GM19452 (cell line): ENCODE measurements around the gene ABCA5.

ENCODE experiments used
- ATAC-seq: cut with Tn5 transposase; IDR thresholded peaks from one replicate; pipeline ENCODE4 v1.9.1; 2021; ENCODE audit not compliant: unreplicated experiment

ABCA5 gene

GRCh38 chr17:69269131-69269998, 57.6 kb downstream of the ABCA5 start:
- no peak for ATAC-seq

GRCh38 chr17:69268543-69269014, 58.4 kb downstream of the ABCA5 start:
- ATAC-seq, result no peak

GRCh38 chr17:69267219-69267618, 59.7 kb downstream of the ABCA5 start:
- ATAC-seq, result no peak

- no peak for ATAC-seq
Observed at GRCh38 chr17:69265873-69266272, 61.1 kb downstream of the ABCA5 start.

- ATAC-seq, result no peak
Observed at GRCh38 chr17:69254187-69254586, 72.7 kb downstream of the ABCA5 start.

- ATAC-seq, result no peak
Observed at GRCh38 chr17:69250641-69251040, 76.3 kb downstream of the ABCA5 start.

- ATAC-seq, result no peak
Observed at GRCh38 chr17:69246726-69247375, 80.1 kb downstream of the ABCA5 start.

- ATAC-seq, result no peak
Observed at GRCh38 chr17:69246202-69246601, 80.7 kb downstream of the ABCA5 start.

- no peak for ATAC-seq
Observed at GRCh38 chr17:69245617-69246016, 81.3 kb downstream of the ABCA5 start.

GRCh38 chr17:69239611-69240600, 87.0 kb downstream of the ABCA5 start:
- no peak for ATAC-seq

- no peak for ATAC-seq
Observed at GRCh38 chr17:69236946-69237345, 90.0 kb downstream of the ABCA5 start.

- no peak for ATAC-seq
Observed at GRCh38 chr17:69236464-69236863, 90.5 kb downstream of the ABCA5 start.

GRCh38 chr17:69235338-69236058, 91.4 kb downstream of the ABCA5 start:
- peak; percentile 84 for ATAC-seq

GRCh38 chr17:69232650-69233049, 94.3 kb downstream of the ABCA5 start:
- no peak for ATAC-seq

GRCh38 chr17:69231521-69231920, 95.4 kb downstream of the ABCA5 start:
- no peak for ATAC-seq

- ATAC-seq, result no peak
Observed at GRCh38 chr17:69230939-69231338, 96.0 kb downstream of the ABCA5 start.

- no peak for ATAC-seq
Observed at GRCh38 chr17:69228576-69228975, 98.4 kb downstream of the ABCA5 start, which contains the start of gene ABCA10. ABCA10 (minus strand) TSS chr17:69228824; CDS start chr17:69225358, 3,466 bp downstream.

GRCh38 chr17:69228018-69228417, 98.9 kb downstream of the ABCA5 start:
- ATAC-seq, result no peak

GRCh38 chr17:69227541-69227940, 99.4 kb downstream of the ABCA5 start:
- no peak for ATAC-seq

- ATAC-seq, result no peak
Observed at GRCh38 chr17:69223809-69224208, 103.1 kb downstream of the ABCA5 start.
